HG03378 (cell line): ENCODE results near the gene NKG7.

Experiments used
- ATAC-seq: cut with Tn5 transposase; IDR thresholded peaks from one replicate; pipeline ENCODE4 v1.9.1; 2021; ENCODE audit warnings: mild to moderate bottlenecking, moderate library complexity; ENCODE audit not compliant: unreplicated experiment

Gene NKG7

GRCh38 chr19:51391073-51391611, 18.7 kb upstream of the NKG7 start:
- ATAC-seq = no peak

GRCh38 chr19:51389143-51389542, 16.7 kb upstream of the NKG7 start:
- ATAC-seq = no peak

GRCh38 chr19:51387924-51388389, 15.5 kb upstream of the NKG7 start, which contains the start of gene LIM2:
Gene LIM2, minus strand, starts transcription at chr19:51387974. Its CDS starts 531 bp downstream, at chr19:51387443.
- no peak for ATAC-seq

- no peak for ATAC-seq
Measured at GRCh38 chr19:51386882-51387520, 14.5 kb upstream of the NKG7 start.

- ATAC-seq = no peak
Measured at GRCh38 chr19:51382004-51382403, 9.6 kb upstream of the NKG7 start.

- ATAC-seq = no peak
Measured at GRCh38 chr19:51380379-51380778, 7.9 kb upstream of the NKG7 start.

- no peak for ATAC-seq
Measured at GRCh38 chr19:51377422-51377821, 5.0 kb upstream of the NKG7 start.

GRCh38 chr19:51375504-51376221, 3.2 kb upstream of the NKG7 start:
- ATAC-seq = no peak

GRCh38 chr19:51372021-51372648, 319 bp downstream of the NKG7 start:
- no peak for ATAC-seq

- no peak for ATAC-seq
Measured at GRCh38 chr19:51371186-51371690, 1.2 kb downstream of the NKG7 start.

- no peak for ATAC-seq
Measured at GRCh38 chr19:51370230-51370629, 2.2 kb downstream of the NKG7 start.

- ATAC-seq = no peak
Measured at GRCh38 chr19:51368366-51369282, 3.8 kb downstream of the NKG7 start, which contains the start of gene CLDND2. Gene CLDND2, minus strand, starts transcription at chr19:51369003. Its CDS starts 426 bp downstream, at chr19:51368577.

- peak; percentile 56 for ATAC-seq
Measured at GRCh38 chr19:51367565-51368365, 4.7 kb downstream of the NKG7 start.

GRCh38 chr19:51367255-51367564, 5.2 kb downstream of the NKG7 start:
- no peak for ATAC-seq

GRCh38 chr19:51366389-51367254, 5.8 kb downstream of the NKG7 start:
- ATAC-seq = peak; percentile 53

- ATAC-seq = no peak
Measured at GRCh38 chr19:51365965-51366388, 6.5 kb downstream of the NKG7 start, which contains the start of gene ETFB. Gene ETFB, minus strand, starts transcription at chr19:51366388. Its CDS starts 62 bp downstream, at chr19:51366326.

- no peak for ATAC-seq
Measured at GRCh38 chr19:51365211-51365964, 7.1 kb downstream of the NKG7 start.
